DND-41 (cell line): Measurements from ENCODE around the gene RDH16.
"Not testable (repeated sequence)": the region's sequence is repeated elsewhere in the genome, so short reads cannot be mapped to it uniquely, and the experiment has no call there.

ENCODE experiments used
- ATAC-seq: fragments of 200-7000 bp; cut with Tn5 transposase; 3 replicates; pipeline ENCODE4 v1.9.1; 2021; ENCODE audit warnings: low read depth; ENCODE audit not compliant: insufficient read depth
- DNase-seq: peaks from one replicate; pipeline ENCODE4 v3.0.0-alpha.2; 2020
- H2AFZ ChIP-seq: 2 replicates; pipeline ENCODE4 v1.6.0; 2012; ENCODE audit warnings: low read depth, low read length
- H3K27ac ChIP-seq: 2 replicates; pipeline ENCODE4 v1.5.1; 2012; ENCODE audit warnings: low read length, inconsistent platforms
- H3K27me3 ChIP-seq: fragments of 200-600 bp; sonication (generic); 2 replicates; pipeline ENCODE4 v1.6.0; 2012; ENCODE audit warnings: low read length, mild to moderate bottlenecking, inconsistent platforms; ENCODE audit not compliant: insufficient read depth, poor library complexity
- H3K36me3 ChIP-seq: 2 replicates; pipeline ENCODE4 v1.5.1; 2012; ENCODE audit warnings: low read length, inconsistent platforms; ENCODE audit not compliant: insufficient read depth
- H3K4me1 ChIP-seq: 2 replicates; pipeline ENCODE4 v1.5.1; 2012; ENCODE audit warnings: mild to moderate bottlenecking, low read length; ENCODE audit not compliant: insufficient read depth
- H3K4me2 ChIP-seq: 2 replicates; pipeline ENCODE4 v1.6.0; 2012; ENCODE audit warnings: mild to moderate bottlenecking, moderate library complexity, low read length, inconsistent platforms; ENCODE audit not compliant: insufficient read depth
- H3K4me3 ChIP-seq, 2 experiments: fragments of 200-600 bp in 1 of 2; shearing (Covaris generic) in 1 of 2; 2 replicates each; pipeline ENCODE4 v1.5.1; 2012 to 2016; ENCODE audit warnings: inconsistent platforms in 2 of 2, low read length in 2 of 2, mild to moderate bottlenecking in 2 of 2, low read depth in 1 of 2, moderate library complexity in 1 of 2
- H3K79me2 ChIP-seq: 2 replicates; pipeline ENCODE4 v1.6.0; 2012; ENCODE audit warnings: low read length, inconsistent platforms; ENCODE audit not compliant: insufficient read depth
- H3K9ac ChIP-seq: 2 replicates; pipeline ENCODE4 v1.6.0; 2012; ENCODE audit warnings: low read depth, mild to moderate bottlenecking, inconsistent platforms, low read length, moderate library complexity
- H3K9me3 ChIP-seq: 2 replicates; pipeline ENCODE4 v1.5.1; 2012; ENCODE audit warnings: low read length, moderate library complexity, mild to moderate bottlenecking, inconsistent platforms; ENCODE audit not compliant: insufficient read depth, severe bottlenecking
- H4K20me1 ChIP-seq: 2 replicates; pipeline ENCODE4 v1.6.0; 2012; ENCODE audit warnings: low read length; ENCODE audit not compliant: insufficient read depth
- EZH2 ChIP-seq: IDR thresholded peaks from 3 replicates; pipeline ENCODE4 v1.6.1; 2012; ENCODE audit warnings: borderline replicate concordance, low read depth, mild to moderate bottlenecking, moderate library complexity, low read length, inconsistent platforms; ENCODE audit not compliant: severe bottlenecking
- TF ChIP-seq, protein P1 (sequence below): IDR thresholded peaks from 2 replicates; pipeline ENCODE4 v1.5.1; 2012; ENCODE audit warnings: borderline replicate concordance, low read length, moderate library complexity, mild to moderate bottlenecking; ENCODE audit not compliant: poor library complexity, severe bottlenecking; ENCODE audit errors: extremely low read depth

Gene RDH16

DNA sequence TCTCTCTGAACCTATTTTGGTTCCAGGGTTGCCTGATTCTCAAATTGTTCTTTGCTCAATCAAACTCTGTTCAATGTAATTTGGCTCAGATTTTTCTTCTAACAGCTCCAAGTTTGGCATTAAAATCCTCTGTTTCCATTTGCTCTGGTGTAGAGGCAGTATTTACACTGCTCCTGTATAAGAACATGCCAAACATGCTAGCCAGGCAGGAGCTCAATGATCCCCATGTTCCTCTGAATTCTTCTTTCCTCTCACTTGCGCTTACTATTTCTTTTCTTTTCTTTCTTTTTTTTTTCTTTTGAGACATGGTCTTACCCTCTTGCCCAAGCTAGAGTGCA, 40.4 kb downstream of the RDH16 start:
- no peak overlapping the region for H3K4me3 ChIP-seq
- H3K9me3 ChIP-seq = no peaks in the 10 kb centered on the region
- H3K36me3 ChIP-seq = no peaks in the 10 kb centered on the region
- no peak overlapping the region for H3K4me2 ChIP-seq
- H3K79me2 ChIP-seq = no peaks in the 10 kb centered on the region
- H3K4me1 ChIP-seq = no peaks in the 10 kb centered on the region
- DNase-seq (no peak), ATAC-seq (no peak)
- TF ChIP-seq, protein P1, sequence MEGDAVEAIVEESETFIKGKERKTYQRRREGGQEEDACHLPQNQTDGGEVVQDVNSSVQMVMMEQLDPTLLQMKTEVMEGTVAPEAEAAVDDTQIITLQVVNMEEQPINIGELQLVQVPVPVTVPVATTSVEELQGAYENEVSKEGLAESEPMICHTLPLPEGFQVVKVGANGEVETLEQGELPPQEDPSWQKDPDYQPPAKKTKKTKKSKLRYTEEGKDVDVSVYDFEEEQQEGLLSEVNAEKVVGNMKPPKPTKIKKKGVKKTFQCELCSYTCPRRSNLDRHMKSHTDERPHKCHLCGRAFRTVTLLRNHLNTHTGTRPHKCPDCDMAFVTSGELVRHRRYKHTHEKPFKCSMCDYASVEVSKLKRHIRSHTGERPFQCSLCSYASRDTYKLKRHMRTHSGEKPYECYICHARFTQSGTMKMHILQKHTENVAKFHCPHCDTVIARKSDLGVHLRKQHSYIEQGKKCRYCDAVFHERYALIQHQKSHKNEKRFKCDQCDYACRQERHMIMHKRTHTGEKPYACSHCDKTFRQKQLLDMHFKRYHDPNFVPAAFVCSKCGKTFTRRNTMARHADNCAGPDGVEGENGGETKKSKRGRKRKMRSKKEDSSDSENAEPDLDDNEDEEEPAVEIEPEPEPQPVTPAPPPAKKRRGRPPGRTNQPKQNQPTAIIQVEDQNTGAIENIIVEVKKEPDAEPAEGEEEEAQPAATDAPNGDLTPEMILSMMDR = no peak
- TF ChIP-seq EZH2 = no peak
- H3K27ac ChIP-seq = no peak overlapping the region
- H3K9ac ChIP-seq = no peak overlapping the region
- no peak overlapping the region for H2AFZ ChIP-seq
- no peaks in the 10 kb centered on the region for H3K27me3 ChIP-seq
- no peaks in the 10 kb centered on the region for H4K20me1 ChIP-seq

DNA sequence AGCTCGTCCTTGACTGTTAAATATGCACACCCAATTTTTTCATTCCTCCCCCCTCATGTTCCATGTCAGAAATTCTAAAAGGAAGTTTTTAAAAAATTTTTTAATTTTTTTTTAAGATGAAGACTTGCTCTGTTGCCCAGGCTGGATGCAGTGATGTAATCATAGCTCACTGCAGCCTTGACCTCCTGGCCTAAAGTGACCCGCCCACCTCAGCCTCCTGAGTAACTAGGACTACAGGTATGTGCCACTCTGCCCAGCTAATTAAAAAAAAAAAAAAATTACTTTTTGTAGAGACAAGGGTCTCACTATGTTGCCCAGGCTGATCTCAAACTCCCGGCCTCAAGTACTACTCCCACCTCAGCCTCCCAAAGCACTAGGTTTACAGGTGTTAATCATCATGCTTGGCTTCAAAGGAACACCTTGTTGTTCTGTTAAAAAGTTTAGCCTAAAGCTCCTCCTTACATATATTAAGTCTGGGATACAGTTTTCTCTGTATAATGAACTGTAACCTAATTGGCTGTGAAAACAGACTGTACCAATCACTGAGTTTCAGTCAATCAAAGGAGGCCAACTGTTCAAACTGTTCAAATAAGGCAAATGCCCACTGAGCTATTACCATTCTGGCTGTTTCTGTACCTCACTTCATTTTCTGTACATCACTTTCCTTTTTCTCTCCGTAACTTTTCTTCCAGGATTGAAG, 41.0 kb downstream of the RDH16 start:
- no peaks in the 10 kb centered on the region for H3K36me3 ChIP-seq
- no peak overlapping the region for H3K4me3 ChIP-seq
- no peak overlapping the region for H2AFZ ChIP-seq
- no peak for DNase-seq
- H3K9ac ChIP-seq = no peak overlapping the region
- H3K4me2 ChIP-seq = no peak overlapping the region
- H3K27ac ChIP-seq = no peak overlapping the region
- no peaks in the 10 kb centered on the region for H4K20me1 ChIP-seq
- no peaks in the 10 kb centered on the region for H3K9me3 ChIP-seq
- H3K79me2 ChIP-seq = no peaks in the 10 kb centered on the region
- TF ChIP-seq EZH2 = no peak
- TF ChIP-seq, protein P1 = no peak
- H3K27me3 ChIP-seq = no peaks in the 10 kb centered on the region
- ATAC-seq = no peak
- H3K4me1 ChIP-seq = no peaks in the 10 kb centered on the region

DNA sequence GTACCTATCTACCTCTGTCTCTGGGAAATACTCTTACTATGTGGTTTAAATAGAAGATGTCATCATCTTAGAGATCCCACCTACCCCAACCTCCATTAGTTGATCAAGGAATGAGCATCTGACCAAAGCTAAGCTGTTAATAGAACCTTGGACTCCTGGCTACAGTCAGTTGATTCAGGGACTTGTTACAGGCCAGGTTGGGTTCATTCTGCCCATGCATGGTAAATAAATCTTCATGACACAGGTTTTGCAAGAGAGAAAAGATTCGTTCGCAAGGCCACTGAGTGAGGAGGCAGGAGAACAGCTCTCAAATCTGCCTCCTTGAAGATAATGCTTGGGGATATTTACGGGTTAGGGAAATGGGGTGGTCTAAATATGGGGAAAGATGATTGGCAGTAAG, 42.7 kb downstream of the RDH16 start:
- H3K4me2 ChIP-seq = no peak overlapping the region
- H2AFZ ChIP-seq = no peak overlapping the region
- H4K20me1 ChIP-seq = no peaks in the 10 kb centered on the region
- peaks cover 8% of the 10 kb centered on the region for H3K9me3 ChIP-seq
- no peak overlapping the region for H3K27ac ChIP-seq
- no peaks in the 10 kb centered on the region for H3K27me3 ChIP-seq
- H3K79me2 ChIP-seq = no peaks in the 10 kb centered on the region
- ATAC-seq (no peak), DNase-seq (no peak)
- H3K4me3 ChIP-seq = no peak overlapping the region
- H3K9ac ChIP-seq = no peak overlapping the region
- no peaks in the 10 kb centered on the region for H3K4me1 ChIP-seq
- no peaks in the 10 kb centered on the region for H3K36me3 ChIP-seq
- TF ChIP-seq EZH2 = no peak
- TF ChIP-seq, protein P1 = no peak

DNA sequence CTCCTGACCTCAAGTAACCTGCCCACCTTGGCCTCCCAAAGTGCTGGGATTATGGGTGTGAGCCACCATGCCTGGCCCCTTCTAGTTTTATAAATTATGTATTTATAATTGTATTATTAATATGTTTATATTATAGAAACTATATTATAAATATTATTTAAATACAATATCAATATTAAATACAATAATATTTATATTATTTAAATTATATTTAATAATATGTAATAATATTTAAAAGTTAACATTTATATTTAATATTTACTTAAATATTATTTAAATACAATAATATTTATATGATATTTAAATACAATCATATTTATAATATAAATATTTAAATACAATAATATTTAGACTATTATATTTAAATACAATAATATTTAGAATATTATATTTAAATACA, 43.2 kb downstream of the RDH16 start:
- H3K4me3 ChIP-seq = no peak overlapping the region
- H3K9ac ChIP-seq = no peak overlapping the region
- no peak overlapping the region for H3K4me2 ChIP-seq
- ATAC-seq (no peak), DNase-seq (no peak)
- H3K79me2 ChIP-seq = no peaks in the 10 kb centered on the region
- H3K9me3 ChIP-seq = peaks cover 11% of the 10 kb centered on the region
- H2AFZ ChIP-seq = no peak overlapping the region
- TF ChIP-seq EZH2 = no peak
- H3K27me3 ChIP-seq = no peaks in the 10 kb centered on the region
- H3K4me1 ChIP-seq = no peaks in the 10 kb centered on the region
- H3K36me3 ChIP-seq = no peaks in the 10 kb centered on the region
- no peak overlapping the region for H3K27ac ChIP-seq
- H4K20me1 ChIP-seq = no peaks in the 10 kb centered on the region

DNA sequence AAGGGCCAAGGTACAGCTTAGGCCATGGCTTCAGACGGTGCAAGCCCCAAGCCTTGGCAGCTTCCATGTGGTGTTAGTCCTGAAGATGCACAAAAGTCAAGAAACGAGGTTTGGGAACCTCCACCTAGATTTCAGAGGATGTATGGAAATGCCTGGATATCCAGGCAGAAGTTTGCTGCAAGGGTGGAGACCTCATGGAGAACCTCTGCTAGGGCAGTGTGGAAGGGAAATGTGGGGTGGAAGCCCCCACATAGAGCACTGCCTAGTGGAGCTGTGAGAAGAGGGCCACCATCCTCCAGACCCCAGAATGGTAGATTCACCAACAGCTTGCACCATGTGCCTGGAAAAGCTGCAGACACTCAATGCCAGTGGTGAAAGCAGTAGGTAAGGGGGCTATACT, 48.0 kb downstream of the RDH16 start:
- not testable (repeated sequence) for H3K4me2 ChIP-seq, H3K79me2 ChIP-seq, H3K36me3 ChIP-seq, H3K4me3 ChIP-seq, H3K4me1 ChIP-seq, DNase-seq, H2AFZ ChIP-seq, H3K27ac ChIP-seq, H3K27me3 ChIP-seq, ATAC-seq, H4K20me1 ChIP-seq, H3K9ac ChIP-seq
- H3K9me3 ChIP-seq = peaks cover 20% of the 10 kb centered on the region
